Hair follicular keratinocyte (primary cell): Measurements from ENCODE around the gene SLC2A2. TPM values are rescaled to one million over a fixed set of nuclear protein-coding genes. Genes with fewer than 3 reads are reported as not detected.

Source experiments
- total RNA-seq: library from RNA; depleted of rRNA; stranded (reverse); fragments of >200 nt; gene quantifications from 2 replicates; pipeline ENCODE4 v1.2.3, GENCODE V29; 2015

SLC2A2 gene
- total RNA-seq: not detected in 2 replicates

DNA sequence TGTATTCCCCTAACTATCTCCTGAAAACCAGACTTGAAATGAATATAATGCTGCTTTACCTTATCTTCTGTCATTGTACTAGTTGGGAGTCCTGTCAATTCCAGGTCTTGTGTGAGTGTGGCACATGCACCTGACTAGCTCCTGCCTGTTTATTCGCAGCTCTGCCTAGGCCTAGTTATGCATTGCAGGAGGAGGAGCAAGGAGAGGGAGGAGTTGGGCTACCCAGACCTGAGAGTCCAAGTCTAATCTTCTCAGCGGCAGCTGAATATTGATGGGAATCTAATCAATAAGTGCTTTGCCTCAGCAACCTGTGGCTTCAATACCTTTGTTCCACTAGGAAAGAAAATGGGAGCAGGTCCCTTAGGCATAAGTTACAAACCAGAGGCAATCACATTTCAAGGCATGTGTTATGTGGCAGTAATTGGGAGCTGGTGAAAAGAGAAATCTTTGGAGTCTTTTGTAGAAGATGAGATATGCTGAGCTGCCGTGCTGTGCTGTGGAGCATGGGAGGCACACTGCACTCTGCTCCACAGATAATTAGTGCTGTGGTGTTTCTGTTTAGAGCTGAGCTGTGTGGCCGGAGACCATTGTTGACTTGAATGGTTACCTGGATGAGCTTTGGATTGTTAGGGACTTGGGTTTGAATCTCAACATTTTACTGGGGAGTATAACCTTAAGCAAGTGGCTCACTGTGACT lies at the start of gene SLC2A2:
Gene SLC2A2, minus strand, starts transcription at position 124 of the 697 bp plus-strand sequence. Its CDS starts 50 bp downstream, at position 74.

Other genes with a start within 250 kb of the SLC2A2 start
- gene RPL22L1, start 156.5 kb downstream of the SLC2A2 start, total RNA-seq: 504 and 963 TPM in 2 replicates
- 7.4 and 17.1 TPM in 2 replicates for gene EIF5A2, start 118.1 kb downstream of the SLC2A2 start, total RNA-seq